HG03575 (cell line): Measurements from ENCODE around the gene GID4.

Source experiments
- ATAC-seq: cut with Tn5 transposase; IDR thresholded peaks from one replicate; pipeline ENCODE4 v1.9.1; 2021; ENCODE audit not compliant: unreplicated experiment, insufficient number of reproducible peaks, low FRiP score; ENCODE audit errors: extremely low read depth

GID4 gene

DNA sequence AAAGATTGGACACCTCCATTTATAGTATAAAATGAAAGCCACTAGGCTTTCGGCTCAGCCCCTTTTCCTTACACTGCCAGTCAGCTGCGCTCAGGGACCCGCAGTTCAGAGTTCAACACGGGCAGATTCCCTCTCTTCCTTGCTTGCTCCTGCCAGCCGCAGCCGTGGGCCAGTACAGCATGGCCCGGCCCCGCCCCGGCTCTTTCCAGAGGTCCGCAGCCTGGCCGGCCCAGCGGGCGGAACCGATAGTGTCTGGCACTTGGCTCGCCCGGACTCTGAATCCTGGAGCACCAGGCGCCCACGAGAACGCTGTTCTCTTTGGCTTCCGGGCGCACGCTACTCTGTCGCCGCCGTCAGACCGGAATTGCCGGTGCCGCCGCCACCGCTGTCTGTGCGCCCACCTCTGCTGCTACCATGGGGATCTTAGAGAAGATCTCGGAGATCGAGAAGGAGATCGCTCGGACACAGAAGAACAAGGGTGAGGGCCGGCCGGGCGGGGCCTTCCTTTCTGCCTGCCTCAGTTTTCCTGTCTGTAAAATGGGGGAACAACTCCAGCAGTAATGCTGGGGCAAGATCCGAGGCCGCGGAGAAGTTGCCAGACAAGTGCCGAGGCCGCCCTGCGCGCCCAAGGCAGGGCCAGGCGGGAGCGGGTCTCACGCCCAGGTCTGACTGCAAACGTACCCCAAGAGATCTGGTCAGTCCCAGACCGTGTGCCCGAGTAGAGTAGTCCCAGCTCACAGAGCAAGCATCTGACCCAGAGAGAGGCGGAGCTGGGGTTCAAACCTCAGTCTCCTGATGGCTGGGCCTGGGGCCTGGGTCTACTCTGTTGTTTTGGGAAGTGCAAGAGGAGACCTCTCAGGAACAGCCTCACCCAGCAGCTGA lies 48.6 kb downstream of the GID4 start, which contains the start of gene DRG2:
Gene DRG2, plus strand, starts transcription at position 339 of the 882 bp plus-strand sequence. Its CDS starts 76 bp downstream, at position 415.
- ATAC-seq: no peak

GRCh38 chr17:18089613-18090012 lies 50.4 kb downstream of the GID4 start:
- ATAC-seq: no peak

DNA sequence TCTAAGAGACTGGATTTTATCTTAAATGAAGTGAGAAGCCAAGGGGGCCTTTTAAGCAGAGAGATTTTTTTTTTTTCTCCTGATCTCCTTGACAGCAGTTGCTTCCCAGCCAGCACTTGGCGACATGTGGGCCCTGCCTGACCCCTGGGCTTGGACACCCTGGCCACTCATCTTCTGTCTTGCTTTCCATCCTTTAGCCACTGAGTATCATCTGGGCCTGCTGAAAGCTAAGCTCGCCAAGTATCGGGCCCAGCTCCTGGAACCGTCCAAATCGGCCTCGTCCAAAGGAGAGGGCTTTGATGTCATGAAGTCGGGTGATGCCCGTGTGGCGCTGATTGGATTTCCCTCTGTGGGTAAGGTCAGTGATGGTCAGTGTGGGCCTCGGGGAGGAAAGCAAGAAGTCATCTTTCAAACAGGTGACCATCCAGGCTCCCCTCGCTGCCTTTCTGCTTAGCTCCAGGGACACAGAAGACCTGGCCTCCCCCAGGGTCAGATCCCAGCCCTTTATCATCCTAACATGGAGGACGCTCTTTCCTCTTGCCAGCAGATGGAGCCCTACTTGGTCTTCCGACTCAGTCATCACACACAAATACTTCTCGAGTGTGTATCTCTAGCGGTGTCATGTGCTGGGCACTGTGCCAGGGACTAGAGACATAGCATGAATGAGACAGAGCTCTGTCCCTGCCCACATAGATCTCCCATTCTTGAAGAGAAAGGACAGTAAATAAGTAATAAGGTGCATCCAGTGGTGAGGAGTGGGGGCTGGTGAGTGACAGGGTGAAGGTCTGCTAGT lies 54.6 kb downstream of the GID4 start:
- no peak for ATAC-seq

DNA sequence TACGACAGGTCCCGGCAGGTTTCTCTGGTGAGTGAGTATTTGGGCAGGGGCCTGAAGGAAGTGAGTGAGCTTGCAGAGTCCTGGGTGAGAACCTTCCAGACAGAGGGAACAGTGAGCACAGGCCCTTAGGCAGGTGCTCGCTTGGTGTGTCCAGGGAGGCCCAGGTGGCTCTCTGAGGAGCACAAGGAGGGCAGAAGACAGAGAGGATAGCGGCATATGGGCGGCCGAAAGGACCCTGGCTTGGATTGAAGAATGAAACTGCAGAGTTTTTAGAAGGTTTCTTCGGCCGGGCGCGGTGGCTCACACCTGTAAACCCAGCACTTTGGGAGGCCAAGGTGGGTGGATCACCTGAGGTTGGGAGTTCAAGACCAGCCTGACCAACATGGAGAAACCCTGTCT lies 55.2 kb downstream of the GID4 start:
- no peak for ATAC-seq

DNA sequence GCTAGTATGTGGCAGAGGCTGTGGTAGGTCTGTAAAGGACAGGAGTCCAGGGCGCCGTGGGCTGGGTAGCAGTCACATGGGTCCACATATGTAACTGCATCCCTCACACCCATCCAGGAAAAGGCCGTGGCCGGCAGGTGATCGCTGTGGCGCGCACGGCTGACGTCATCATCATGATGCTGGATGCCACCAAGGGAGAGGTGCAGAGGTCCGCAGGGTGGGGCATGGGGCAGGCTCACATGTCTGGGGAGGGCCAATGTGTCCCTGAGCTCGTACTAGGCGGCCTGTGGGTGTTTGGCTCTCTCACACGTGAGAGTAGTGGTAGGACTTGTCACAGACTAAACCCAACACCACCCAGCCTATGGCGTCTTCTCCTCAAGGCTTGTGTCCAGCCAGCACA lies 60.3 kb downstream of the GID4 start:
- no peak for ATAC-seq

- ATAC-seq: no peak
Observed at GRCh38 chr17:18100616-18101015, 61.4 kb downstream of the GID4 start.

- ATAC-seq: no peak
Observed at GRCh38 chr17:18101828-18102227, 62.6 kb downstream of the GID4 start.

- ATAC-seq: no peak
Observed at GRCh38 chr17:18102640-18103039, 63.4 kb downstream of the GID4 start.

DNA sequence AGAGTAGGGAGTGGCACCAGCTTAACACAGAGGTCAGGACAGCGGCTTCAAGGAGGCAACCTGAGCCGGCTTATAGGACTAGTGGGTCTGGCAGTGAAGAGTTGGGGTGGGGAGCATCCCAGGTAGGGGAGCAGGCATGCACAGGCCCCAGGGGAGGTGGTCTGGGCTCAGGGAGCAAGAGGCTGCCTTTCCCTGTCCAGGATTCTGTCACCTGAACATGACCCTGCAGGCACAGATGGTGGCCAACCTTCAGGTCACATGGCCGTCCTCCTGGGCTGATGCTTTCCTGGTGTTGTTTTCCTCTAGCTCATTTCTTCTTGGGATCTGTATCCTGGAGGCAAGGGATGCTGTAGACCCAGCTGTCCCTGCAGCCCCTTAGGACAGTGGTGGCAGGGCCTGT lies 65.8 kb downstream of the GID4 start:
- no peak for ATAC-seq

GRCh38 chr17:18105595-18105994 lies 66.4 kb downstream of the GID4 start:
- no peak for ATAC-seq

DNA sequence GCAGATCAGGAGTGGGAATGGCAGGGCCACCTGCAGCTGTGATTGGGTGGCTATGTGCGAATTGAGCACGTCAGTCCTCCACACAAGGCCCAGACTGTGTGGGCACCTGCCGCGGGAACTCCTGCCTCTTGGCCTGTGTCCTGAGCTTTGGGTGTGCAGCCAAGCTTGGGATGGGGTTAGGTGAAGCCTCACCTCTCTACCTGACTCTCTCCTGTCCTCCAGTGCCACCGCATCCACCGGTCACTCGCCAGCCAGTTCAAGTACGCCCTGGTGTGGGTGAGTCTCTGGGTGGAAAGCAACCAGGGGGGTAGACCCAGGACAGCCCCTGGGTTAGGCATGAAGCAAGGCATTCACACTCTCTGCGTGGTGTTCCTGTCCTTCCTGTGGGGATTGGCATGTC lies 67.0 kb downstream of the GID4 start:
- no peak for ATAC-seq

GRCh38 chr17:18107061-18107790 lies 68.0 kb downstream of the GID4 start:
- no peak for ATAC-seq

- no peak for ATAC-seq
Observed at GRCh38 chr17:18107971-18108370, 68.8 kb downstream of the GID4 start.

DNA sequence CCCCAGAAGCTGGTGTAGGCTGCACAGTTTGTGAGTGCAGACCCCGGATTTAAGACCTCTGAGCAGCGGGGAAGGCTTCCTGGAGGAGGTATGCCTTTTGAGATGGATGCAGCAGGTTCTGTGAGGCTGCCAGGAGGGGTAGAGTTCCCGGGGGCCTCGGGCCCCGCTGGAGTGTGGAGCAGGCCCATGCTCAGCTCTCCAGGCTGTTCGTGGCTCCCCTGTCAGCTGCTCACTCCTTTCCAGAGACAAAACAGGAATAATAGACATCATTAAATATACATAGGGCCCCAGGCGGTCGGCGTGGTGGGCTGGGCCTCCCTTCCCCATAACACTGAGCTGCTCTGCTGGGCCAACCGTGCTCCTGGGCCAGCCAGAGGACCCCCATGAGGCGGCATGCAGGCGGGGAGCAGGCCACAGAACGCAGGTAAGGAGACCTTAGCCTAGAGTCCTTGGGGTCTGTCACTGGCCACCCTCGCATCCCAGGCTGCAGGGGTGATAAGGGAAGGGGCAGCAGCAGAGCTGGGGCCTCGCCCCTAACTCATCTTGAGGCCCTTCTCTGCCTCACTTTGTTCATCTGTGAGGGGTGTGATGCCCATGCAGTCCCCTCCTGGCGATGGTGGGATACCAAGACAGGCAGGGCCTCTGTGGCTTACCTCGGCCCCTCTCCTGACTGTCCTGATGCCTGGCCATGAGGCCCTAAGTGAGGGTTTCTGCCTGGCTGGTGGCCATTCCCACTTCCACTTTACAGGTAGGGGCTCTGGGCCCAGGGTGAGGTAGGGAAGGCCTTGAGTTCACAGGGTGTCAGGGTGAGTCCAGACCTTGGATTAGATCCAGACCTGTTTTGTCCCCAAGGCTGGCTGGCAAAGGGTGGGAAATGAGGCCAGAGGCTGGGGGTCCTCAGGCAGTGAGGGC lies 69.4 kb downstream of the GID4 start, which contains the start of gene MYO15A:
Gene MYO15A, plus strand, starts transcription at position 356 of the 912 bp plus-strand sequence. CDS start 10,045 bp downstream, outside the sequence.
- ATAC-seq: no peak

- ATAC-seq: no peak
Observed at GRCh38 chr17:18109935-18110485, 70.8 kb downstream of the GID4 start.

GRCh38 chr17:18110636-18111145 lies 71.5 kb downstream of the GID4 start:
- ATAC-seq: no peak

GRCh38 chr17:18111330-18111971 lies 72.2 kb downstream of the GID4 start:
- no peak for ATAC-seq
